Measurements from ENCODE around the gene TMEM116.
"Not testable (repeated sequence)": the region's sequence is repeated elsewhere in the genome, so short reads cannot be mapped to it uniquely, and the experiment has no call there.

TMEM116 gene

DNA sequence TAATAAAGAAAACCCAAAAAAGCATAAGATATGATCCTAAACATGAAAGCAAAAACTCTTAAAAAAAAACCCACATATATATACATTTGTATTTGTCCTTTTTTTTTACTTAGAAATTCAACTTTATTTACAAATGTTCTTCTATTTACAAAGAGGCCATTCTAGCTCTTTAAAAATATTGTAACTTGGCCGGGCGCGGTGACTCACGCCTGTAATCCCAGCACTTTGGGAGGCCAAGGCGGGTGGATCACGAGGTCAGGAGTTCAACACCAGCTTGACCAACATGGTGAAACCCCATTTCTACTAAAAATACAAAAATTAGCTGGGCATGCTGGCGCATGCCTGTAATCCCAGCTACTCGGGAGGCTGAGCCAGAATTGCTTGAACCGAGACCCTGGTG, 13.8 kb downstream of the TMEM116 start:
- not testable (repeated sequence) for H3K4me3 Mint-ChIP-seq; H3K27me3 Mint-ChIP-seq (ENCODE audit: low read depth); H3K9me3 Mint-ChIP-seq; H3K27ac Mint-ChIP-seq
- peaks cover 16% of the 10 kb centered on the region for H3K36me3 Mint-ChIP-seq (ENCODE audit: low read depth)
- peaks cover 59% of the 10 kb centered on the region for H3K4me1 Mint-ChIP-seq (ENCODE audit: low read depth)

DNA sequence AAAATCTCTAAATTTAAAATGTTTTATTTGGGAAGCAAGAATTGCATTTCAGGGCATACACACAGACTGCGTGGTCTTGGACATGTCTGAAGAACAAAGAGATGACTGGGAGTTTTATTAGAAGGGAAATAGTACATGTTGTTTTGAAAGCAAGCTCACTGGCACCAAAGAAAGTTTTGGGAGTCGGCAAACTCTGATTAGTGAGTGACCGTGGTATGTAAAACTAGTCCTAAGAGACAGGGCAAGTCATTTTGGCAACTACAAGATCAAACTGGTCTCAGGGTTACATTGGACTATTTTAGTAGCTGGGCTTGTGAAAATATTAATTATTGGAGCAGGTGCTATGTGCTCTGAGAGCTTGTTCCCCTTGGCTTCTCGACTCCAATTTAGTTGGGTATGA, 14.9 kb downstream of the TMEM116 start:
- no peaks in the 10 kb centered on the region for H3K27me3 Mint-ChIP-seq (ENCODE audit: low read depth)
- H3K4me3 Mint-ChIP-seq = no peak overlapping the region
- H3K36me3 Mint-ChIP-seq (ENCODE audit: low read depth) = peaks cover 15% of the 10 kb centered on the region
- no peaks in the 10 kb centered on the region for H3K9me3 Mint-ChIP-seq
- H3K27ac Mint-ChIP-seq = no peak overlapping the region
- H3K4me1 Mint-ChIP-seq (ENCODE audit: low read depth) = peaks cover 67% of the 10 kb centered on the region

DNA sequence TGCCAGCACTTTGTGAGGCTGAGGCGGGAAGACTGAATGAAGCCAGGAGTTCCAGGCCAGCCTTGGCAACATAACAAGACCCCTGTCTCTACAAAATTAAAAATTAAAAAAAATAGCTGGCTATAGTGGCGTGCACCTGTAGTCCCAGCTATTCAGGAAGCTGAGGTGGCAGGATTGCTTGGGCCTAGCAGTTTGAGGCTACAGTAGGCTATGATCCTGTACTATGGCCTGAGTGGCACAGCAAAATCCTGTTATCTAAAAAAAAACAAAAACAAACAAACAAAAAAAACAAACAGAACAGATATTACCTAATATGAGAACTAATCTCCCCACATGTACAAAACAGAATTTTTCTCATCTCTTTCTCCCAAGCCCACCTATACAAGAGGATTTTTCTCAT, 15.7 kb downstream of the TMEM116 start:
- Mint-ChIP-seq H3K27ac (no peak overlapping the region), H3K9me3 (no peaks in the 10 kb centered on the region), H3K4me3 (no peak overlapping the region), H3K4me1 (ENCODE audit: low read depth) (peaks cover 67% of the 10 kb centered on the region), H3K27me3 (ENCODE audit: low read depth) (no peaks in the 10 kb centered on the region), H3K36me3 (ENCODE audit: low read depth) (peaks cover 12% of the 10 kb centered on the region)

DNA sequence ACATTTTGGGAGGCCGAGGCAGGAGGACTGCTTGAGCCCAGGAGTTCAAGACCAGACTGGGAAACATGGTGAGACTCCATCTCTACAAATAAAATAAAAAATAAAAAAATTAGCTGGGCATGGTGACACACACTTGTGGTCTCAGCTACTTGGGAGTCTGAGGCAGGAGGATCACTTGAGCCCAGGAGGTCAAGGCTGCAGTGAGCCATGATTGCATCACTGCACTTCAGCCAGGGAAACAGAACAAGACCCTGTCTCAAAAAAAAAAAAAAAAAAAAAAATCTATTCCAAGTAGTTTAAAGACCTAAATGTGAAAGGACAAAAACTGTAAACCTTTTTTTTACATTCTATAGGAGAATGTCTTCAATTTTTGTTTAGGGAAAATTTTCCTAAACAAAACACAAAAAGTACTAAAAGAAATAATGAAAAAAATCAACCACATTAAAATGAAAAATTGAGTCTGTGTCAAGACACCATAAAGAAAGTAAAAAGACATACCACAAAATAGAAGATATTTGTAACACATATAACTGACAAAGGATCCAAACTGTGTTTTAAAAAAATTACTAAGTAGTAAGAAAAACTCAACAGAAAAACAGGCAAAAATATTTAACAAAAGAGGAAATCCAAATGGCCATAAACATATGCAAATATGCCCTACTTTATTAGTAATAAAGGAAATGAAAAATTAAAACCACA, 17.0 kb downstream of the TMEM116 start:
- no peaks in the 10 kb centered on the region for H3K27me3 Mint-ChIP-seq (ENCODE audit: low read depth)
- H3K4me1 Mint-ChIP-seq (ENCODE audit: low read depth) = peaks cover 64% of the 10 kb centered on the region
- H3K27ac Mint-ChIP-seq = peak overlapping the region; percentile 85
- H3K9me3 Mint-ChIP-seq = no peaks in the 10 kb centered on the region
- H3K4me3 Mint-ChIP-seq = no peak overlapping the region
- H3K36me3 Mint-ChIP-seq (ENCODE audit: low read depth) = peaks cover 16% of the 10 kb centered on the region

DNA sequence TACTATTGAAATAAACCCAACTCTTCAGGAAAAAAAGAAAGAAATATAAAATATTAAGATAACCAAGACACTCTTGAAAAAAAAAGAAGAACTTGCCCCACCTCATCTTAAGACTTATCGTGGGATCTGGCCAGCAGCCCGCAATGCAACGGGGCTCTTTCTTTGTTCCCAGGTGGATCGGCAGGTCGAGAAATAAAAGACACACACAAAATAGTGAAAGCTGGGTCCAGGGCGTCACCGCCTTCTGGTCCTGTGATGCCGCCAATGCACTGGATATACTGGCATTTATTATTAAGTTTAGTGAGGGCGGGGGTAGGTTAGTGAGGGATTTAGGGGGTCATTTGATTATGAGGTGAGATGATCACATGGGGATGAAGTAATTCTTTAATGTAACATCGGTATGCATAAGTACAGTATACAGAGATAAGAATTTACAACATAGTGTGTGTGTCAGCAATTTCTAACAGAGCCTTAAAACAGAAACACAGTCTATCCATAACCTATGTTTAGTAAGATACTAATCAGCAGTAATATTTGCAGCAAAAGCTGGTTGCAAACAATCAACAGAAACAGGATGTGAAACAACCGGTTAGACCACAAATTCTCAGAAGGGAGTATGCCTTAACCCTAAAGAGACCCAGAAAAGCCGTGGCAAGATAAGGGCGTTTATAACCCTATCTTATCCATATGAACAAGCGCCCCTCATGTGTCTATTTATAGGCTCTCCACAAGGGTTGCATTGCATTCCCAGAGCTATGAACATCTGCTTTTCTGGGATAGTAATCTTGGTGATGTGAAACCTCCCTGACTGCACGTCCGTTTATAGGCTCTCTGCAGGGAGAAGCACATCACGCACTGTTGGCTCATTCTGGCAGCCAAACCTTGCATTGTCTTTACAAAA, 18.5 kb downstream of the TMEM116 start:
- not testable (repeated sequence) for H3K27me3 Mint-ChIP-seq (ENCODE audit: low read depth); H3K9me3 Mint-ChIP-seq
- peak overlapping the region; percentile 79 for H3K4me3 Mint-ChIP-seq
- peaks cover 59% of the 10 kb centered on the region for H3K4me1 Mint-ChIP-seq (ENCODE audit: low read depth)
- H3K27ac Mint-ChIP-seq = peak overlapping the region; percentile 85
- H3K36me3 Mint-ChIP-seq (ENCODE audit: low read depth) = peaks cover 21% of the 10 kb centered on the region

DNA sequence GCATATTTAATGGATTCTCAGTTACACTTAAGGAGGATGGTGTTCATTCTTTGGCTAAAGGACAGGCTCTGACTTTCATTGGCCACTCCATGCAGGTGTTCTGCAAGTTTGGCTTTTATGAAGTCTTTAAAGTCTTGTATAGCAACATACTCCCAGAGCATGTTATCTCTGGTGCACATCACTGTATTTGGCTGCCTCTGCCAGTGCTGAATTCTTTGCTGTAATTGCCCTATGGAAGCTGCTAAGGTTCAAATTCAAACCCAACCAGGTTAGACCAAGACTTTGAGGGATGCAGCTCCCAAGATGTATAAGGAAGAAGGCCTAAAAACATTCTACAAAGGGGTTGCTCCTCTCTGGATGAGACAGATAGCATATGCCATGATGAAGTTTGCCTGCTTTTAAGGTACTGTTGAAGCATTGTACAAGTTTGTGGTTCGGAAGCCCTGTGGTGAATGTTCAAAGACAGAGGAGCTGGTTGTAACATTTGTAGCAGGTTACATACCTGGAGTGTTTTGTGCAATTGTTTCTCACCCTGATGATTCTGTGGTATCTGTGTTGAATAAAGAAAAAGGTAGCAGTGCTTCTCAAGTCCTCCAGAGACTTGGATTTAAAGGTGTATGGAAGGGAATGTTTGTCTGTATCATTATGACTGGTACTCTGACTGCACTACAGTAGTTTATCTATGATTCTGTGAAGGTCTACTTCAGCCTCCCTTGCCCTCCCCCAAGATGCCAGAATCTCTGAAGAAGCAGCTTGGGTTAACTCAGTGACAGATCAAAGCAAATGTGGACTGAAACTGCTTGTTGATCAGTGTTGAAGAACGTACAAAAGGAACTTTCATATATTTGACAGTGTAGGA, 19.4 kb downstream of the TMEM116 start:
- no peaks in the 10 kb centered on the region for H3K27me3 Mint-ChIP-seq (ENCODE audit: low read depth)
- H3K4me3 Mint-ChIP-seq = peak overlapping the region; percentile 79
- peaks cover 24% of the 10 kb centered on the region for H3K36me3 Mint-ChIP-seq (ENCODE audit: low read depth)
- peaks cover 59% of the 10 kb centered on the region for H3K4me1 Mint-ChIP-seq (ENCODE audit: low read depth)
- H3K9me3 Mint-ChIP-seq = no peaks in the 10 kb centered on the region
- peak overlapping the region; percentile 85 for H3K27ac Mint-ChIP-seq

DNA sequence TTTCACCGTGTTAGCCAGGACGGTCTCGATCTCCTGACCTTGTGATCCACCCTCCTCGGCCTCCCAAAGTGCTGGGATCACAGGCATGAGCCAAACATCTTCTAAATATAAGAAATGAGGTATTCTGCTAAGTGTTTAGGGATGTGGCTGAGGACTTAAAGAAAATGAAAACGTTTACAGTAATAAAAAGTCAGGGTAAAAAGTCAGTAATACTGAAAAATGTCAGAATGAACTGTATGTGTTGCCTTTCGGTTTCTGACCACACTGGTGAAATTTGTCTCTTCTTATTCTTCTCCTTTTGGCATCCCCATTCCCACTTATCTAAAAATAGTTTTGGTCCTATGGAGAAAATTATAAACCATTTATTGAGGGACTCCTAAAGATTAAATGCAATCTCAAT, 20.5 kb downstream of the TMEM116 start:
- no peaks in the 10 kb centered on the region for H3K9me3 Mint-ChIP-seq
- peaks cover 28% of the 10 kb centered on the region for H3K36me3 Mint-ChIP-seq (ENCODE audit: low read depth)
- H3K4me3 Mint-ChIP-seq = peak overlapping the region; percentile 52
- peak overlapping the region; percentile 85 for H3K27ac Mint-ChIP-seq
- H3K27me3 Mint-ChIP-seq (ENCODE audit: low read depth) = no peaks in the 10 kb centered on the region
- H3K4me1 Mint-ChIP-seq (ENCODE audit: low read depth) = peaks cover 55% of the 10 kb centered on the region

DNA sequence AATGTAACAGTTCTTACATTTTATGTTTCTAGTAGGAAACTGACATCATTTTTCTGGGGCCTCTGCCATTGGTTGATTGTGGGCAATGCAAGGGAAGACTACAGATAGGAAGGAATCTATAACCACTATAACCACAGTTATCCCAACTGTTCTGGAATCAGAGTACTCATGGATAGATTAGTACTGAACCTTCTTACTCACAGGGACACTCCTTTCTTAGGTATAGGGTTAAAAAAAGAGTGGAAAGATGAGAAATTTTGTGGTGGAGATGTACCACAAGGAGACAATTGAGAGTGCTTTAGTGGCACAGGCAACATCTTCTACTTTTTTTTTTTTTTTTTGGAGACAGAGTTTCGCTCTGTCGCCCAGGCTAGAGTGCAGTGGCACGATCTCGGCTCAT, 21.0 kb downstream of the TMEM116 start:
- Mint-ChIP-seq H3K36me3 (ENCODE audit: low read depth) (peaks cover 26% of the 10 kb centered on the region), H3K4me1 (ENCODE audit: low read depth) (peaks cover 53% of the 10 kb centered on the region), H3K27ac (peak overlapping the region; percentile 85), H3K9me3 (no peaks in the 10 kb centered on the region), H3K27me3 (ENCODE audit: low read depth) (no peaks in the 10 kb centered on the region), H3K4me3 (peak overlapping the region; percentile 52)

DNA sequence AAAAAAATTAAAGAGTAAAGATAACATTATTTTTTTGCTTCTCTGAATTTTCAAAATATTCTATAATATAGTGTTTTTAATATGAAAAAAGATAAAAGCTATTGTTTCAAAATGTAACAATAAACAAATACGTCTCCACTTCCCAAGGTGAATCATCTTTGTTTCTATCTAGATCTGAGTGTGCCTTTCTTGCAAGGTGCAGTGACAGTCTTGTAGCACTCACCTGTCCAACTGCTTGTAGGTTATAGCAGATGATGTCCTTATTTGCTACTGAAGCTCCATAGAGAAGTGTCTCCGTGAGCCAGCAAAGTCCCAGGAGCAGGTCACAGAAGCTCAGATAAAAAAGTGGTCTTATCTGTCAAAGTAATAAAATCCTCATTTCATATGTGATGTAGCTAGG, 21.4 kb downstream of the TMEM116 start:
- peak overlapping the region; percentile 85 for H3K27ac Mint-ChIP-seq
- no peaks in the 10 kb centered on the region for H3K9me3 Mint-ChIP-seq
- H3K36me3 Mint-ChIP-seq (ENCODE audit: low read depth) = peaks cover 26% of the 10 kb centered on the region
- H3K27me3 Mint-ChIP-seq (ENCODE audit: low read depth) = no peaks in the 10 kb centered on the region
- peak overlapping the region; percentile 52 for H3K4me3 Mint-ChIP-seq
- H3K4me1 Mint-ChIP-seq (ENCODE audit: low read depth) = peaks cover 50% of the 10 kb centered on the region

DNA sequence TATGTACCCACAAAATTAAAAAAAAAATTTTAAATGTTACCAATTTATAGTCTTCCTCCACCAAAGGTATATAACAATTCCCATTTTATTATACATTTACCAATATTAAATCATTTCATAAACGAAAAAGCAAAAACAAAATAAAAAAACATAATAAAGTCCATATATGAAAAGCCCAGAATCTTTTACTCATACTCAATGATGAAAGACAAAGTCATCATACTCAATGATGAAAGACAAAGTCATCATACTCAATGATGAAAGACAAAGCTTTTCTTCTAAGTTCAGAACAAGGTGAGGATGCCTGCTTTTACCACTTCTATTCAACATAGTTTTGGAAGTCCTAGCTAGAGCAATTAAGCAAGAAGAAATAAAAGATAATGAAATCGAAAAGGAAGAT, 28.1 kb downstream of the TMEM116 start:
- Mint-ChIP-seq H3K9me3 (no peaks in the 10 kb centered on the region), H3K4me3 (no peak overlapping the region), H3K36me3 (ENCODE audit: low read depth) (peaks cover 20% of the 10 kb centered on the region), H3K27ac (no peak overlapping the region), H3K4me1 (ENCODE audit: low read depth) (peaks cover 7% of the 10 kb centered on the region), H3K27me3 (ENCODE audit: low read depth) (no peaks in the 10 kb centered on the region)

DNA sequence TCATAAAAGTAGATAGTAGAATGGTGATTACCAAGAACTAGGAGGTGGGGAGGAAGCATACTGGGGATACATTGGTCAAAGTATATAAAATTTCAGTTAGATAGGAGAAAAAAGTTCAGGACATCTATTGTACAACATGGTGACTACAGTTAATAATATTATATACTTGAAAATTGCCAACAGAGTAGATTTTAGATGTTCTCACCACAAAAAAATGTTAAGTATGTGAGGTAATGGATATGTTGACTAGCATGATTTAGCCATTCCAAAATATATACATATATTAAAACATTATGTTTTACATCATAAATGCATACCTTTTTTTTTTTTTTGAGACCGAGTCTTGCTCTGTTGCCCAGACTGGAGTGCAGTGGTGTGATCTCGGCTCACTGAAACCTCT, 31.0 kb downstream of the TMEM116 start:
- Mint-ChIP-seq H3K4me1 (ENCODE audit: low read depth) (peaks cover 5% of the 10 kb centered on the region), H3K27ac (no peak overlapping the region), H3K4me3 (no peak overlapping the region), H3K9me3 (no peaks in the 10 kb centered on the region), H3K36me3 (ENCODE audit: low read depth) (peaks cover 10% of the 10 kb centered on the region), H3K27me3 (ENCODE audit: low read depth) (no peaks in the 10 kb centered on the region)

DNA sequence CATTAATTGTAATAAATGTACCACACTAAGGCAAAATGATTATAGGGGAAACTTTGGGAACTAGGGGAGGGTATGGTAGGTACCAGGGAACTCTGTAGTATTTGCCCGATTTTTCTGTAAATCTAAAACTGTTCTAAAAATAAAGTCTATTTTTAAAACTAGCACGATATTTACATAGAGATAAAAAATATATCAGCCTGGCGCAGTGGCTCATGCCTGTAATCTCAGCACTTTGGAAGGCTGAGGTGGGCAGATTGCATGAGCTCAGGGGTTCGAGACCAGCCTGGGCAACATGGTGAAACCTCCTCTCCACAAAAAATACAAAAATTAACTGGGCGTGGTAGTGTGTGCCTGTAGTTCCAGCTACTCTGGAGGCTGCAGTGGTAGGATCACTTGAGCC, 32.4 kb downstream of the TMEM116 start:
- Mint-ChIP-seq H3K27me3 (ENCODE audit: low read depth) (no peaks in the 10 kb centered on the region), H3K36me3 (ENCODE audit: low read depth) (peaks cover 11% of the 10 kb centered on the region), H3K4me3 (no peak overlapping the region), H3K9me3 (no peaks in the 10 kb centered on the region), H3K4me1 (ENCODE audit: low read depth) (peaks cover 5% of the 10 kb centered on the region), H3K27ac (no peak overlapping the region)

DNA sequence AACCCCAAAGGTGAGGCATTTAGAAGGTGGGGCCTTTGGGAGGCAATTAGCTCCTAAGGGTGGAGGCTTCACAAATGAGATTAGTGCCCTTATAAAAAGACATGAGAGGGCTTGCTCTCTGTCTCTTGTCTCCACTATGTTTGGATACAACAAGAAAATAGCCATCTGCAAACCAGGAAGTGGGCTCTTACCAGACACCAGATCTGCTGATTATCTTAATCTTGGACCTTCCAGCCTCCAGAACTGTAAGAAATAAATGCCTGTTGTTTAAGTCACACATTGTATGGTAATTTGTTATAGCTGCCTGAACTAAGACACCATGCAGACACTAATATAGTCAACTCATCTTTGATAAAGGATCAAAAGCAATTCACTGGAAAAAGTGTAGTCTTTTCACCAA, 34.4 kb downstream of the TMEM116 start:
- Mint-ChIP-seq H3K9me3 (no peaks in the 10 kb centered on the region), H3K27me3 (ENCODE audit: low read depth) (no peaks in the 10 kb centered on the region), H3K4me1 (ENCODE audit: low read depth) (peaks cover 7% of the 10 kb centered on the region), H3K27ac (no peak overlapping the region), H3K4me3 (no peak overlapping the region), H3K36me3 (ENCODE audit: low read depth) (peaks cover 8% of the 10 kb centered on the region)

DNA sequence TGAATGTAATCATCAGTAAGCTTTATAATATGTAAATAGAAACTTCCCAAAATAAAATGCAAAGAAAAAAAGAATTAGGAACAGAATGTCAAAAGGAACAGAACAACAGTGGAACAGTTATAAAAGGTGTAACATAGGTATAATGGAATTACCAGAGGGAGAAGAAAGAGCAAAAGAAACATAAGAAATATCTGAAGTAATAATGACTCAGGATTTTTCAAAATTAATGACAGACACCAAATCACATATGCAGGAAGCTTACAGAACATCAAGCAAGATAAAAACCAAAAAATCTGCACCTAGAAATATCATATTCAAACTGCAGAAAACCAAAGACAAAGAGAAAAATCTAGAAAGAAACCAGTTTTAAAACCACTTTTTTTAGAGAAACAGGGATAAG, 36.1 kb downstream of the TMEM116 start:
- no peak overlapping the region for H3K4me3 Mint-ChIP-seq
- peaks cover 12% of the 10 kb centered on the region for H3K36me3 Mint-ChIP-seq (ENCODE audit: low read depth)
- H3K27me3 Mint-ChIP-seq (ENCODE audit: low read depth) = no peaks in the 10 kb centered on the region
- no peak overlapping the region for H3K27ac Mint-ChIP-seq
- H3K4me1 Mint-ChIP-seq (ENCODE audit: low read depth) = peaks cover 7% of the 10 kb centered on the region
- H3K9me3 Mint-ChIP-seq = peaks cover 4% of the 10 kb centered on the region

All from T-helper 1 cell treated with Interleukin-12 subunit alpha and Interleukin-12 subunit beta and Interleukin-4 antibody, amounts not matched to agents 30 μg/mL and 1 μg/mL, for 36 hours (primary cell).